ENCODE measurements around the gene GPR152.

DNA sequence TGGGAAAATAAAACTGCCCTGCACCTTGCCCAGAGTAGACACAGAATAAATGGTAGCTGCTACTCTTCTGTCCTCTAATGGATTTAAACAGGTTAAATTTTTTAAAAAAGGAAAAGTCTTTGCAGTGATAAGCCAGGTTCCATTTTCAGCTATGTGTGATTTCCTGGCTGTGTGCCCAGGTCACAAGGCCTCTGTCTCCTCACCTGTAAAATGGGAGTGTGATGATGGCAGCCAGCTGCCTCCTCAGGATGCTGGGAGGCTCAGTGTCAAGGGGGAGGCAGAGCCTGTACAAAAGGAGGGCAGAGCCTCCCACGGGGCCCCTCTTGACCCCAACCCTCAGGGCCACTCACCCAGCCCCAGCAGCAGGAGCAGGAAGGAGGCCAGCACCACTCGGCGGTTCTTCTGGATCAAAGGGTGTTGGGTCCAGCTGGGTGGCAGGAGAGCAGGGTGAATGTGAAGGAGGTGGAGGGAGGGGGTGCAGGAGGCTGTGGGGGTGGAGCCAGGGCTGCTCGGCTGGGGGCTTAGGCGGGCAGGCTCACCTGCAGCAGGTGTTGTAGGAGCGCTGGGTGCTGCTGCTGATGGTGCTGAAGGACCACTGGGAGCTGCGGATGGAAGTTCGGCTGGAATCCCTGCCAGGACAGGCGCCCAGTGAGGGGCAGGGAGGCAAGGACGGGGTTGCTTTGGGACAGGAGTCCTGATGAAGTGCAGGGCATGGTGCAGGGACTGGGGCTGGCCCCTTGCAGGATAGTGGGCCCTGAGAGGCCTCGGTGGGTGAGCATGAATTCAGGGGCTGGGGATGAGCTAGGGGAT is 14.6 kb upstream of the GPR152 start:
- TF ChIP-seq, protein P1, sequence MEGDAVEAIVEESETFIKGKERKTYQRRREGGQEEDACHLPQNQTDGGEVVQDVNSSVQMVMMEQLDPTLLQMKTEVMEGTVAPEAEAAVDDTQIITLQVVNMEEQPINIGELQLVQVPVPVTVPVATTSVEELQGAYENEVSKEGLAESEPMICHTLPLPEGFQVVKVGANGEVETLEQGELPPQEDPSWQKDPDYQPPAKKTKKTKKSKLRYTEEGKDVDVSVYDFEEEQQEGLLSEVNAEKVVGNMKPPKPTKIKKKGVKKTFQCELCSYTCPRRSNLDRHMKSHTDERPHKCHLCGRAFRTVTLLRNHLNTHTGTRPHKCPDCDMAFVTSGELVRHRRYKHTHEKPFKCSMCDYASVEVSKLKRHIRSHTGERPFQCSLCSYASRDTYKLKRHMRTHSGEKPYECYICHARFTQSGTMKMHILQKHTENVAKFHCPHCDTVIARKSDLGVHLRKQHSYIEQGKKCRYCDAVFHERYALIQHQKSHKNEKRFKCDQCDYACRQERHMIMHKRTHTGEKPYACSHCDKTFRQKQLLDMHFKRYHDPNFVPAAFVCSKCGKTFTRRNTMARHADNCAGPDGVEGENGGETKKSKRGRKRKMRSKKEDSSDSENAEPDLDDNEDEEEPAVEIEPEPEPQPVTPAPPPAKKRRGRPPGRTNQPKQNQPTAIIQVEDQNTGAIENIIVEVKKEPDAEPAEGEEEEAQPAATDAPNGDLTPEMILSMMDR (IDR thresholded peaks at IDR 0.05): no peak
- no peak for TF ChIP-seq POLR2A (IDR thresholded peaks at IDR 0.05)
